ENCODE data around the gene KRT38. TPM values are rescaled to one million over a fixed set of nuclear protein-coding genes. Genes with fewer than 3 reads are reported as not detected.

The KRT38 gene
- total RNA-seq, 2 donors from 2014 or later = not detected

- Histone ChIP-seq H3K4me3 (no peak overlapping the region), H3K27me3 (replicated peaks; ENCODE audit: insufficient read depth) (no peaks in the 10 kb centered on the region), H3K27ac (no peak overlapping the region), H3K4me1 (replicated peaks) (peaks cover 3% of the 10 kb centered on the region), H3K9me3 (no peaks in the 10 kb centered on the region), H3K36me3 (no peaks in the 10 kb centered on the region)
- TF ChIP-seq, protein P1, sequence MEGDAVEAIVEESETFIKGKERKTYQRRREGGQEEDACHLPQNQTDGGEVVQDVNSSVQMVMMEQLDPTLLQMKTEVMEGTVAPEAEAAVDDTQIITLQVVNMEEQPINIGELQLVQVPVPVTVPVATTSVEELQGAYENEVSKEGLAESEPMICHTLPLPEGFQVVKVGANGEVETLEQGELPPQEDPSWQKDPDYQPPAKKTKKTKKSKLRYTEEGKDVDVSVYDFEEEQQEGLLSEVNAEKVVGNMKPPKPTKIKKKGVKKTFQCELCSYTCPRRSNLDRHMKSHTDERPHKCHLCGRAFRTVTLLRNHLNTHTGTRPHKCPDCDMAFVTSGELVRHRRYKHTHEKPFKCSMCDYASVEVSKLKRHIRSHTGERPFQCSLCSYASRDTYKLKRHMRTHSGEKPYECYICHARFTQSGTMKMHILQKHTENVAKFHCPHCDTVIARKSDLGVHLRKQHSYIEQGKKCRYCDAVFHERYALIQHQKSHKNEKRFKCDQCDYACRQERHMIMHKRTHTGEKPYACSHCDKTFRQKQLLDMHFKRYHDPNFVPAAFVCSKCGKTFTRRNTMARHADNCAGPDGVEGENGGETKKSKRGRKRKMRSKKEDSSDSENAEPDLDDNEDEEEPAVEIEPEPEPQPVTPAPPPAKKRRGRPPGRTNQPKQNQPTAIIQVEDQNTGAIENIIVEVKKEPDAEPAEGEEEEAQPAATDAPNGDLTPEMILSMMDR (IDR thresholded peaks at IDR 0.05) = no peak
- TF ChIP-seq POLR2AphosphoS5 (IDR thresholded peaks at IDR 0.05) (no peak), POLR2A (IDR thresholded peaks at IDR 0.05) (no peak)
- WGBS = 69% methylated on average over 7 of the region's 7 CpGs
- no peak for DNase-seq (ENCODE audit: low spot score)
- intact Hi-C loops (cut with DNase I) = no loop called here
Observed at GRCh38 chr17:41418116-41418860, 22.5 kb downstream of the KRT38 start.

DNA sequence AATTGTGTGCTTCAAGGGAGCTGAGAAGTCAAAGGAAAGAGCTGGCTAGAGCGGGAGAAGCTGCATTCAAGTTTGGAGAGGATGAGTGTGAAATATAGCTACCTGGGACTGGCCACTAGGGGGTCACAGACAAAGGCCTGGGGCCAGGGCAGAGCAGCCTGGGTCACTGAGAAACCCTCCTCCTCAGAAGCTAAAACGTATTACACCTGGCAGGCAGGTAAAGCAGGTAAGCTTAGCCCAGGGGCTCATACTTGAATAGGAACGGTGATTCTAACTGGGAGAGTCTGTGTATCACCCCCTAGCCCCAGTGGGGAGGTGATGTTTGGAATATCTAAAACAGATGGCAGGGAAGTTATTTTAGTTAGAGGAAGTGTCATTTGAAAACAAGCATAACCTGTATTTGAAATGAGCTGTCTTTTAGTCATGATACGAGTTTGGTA, 23.2 kb downstream of the KRT38 start:
- DNase-seq (ENCODE audit: low spot score) = no peak
- no peak overlapping the region for H3K27ac ChIP-seq
- 52% methylated on average over 4 of the region's 4 CpGs for WGBS
- H3K36me3 ChIP-seq = no peaks in the 10 kb centered on the region
- H3K4me3 ChIP-seq = no peak overlapping the region
- H3K27me3 ChIP-seq (replicated peaks; ENCODE audit: insufficient read depth) = no peaks in the 10 kb centered on the region
- intact Hi-C loops (cut with DNase I) = no loop called here
- no peaks in the 10 kb centered on the region for H3K9me3 ChIP-seq
- H3K4me1 ChIP-seq (replicated peaks) = peaks cover 3% of the 10 kb centered on the region
- TF ChIP-seq POLR2AphosphoS5 (IDR thresholded peaks at IDR 0.05) (no peak), POLR2A (IDR thresholded peaks at IDR 0.05) (no peak)
- TF ChIP-seq, protein P1 (IDR thresholded peaks at IDR 0.05) = peak in 1 of 4 experiments; percentile 32

GRCh38 chr17:41417127-41417526, 23.7 kb downstream of the KRT38 start:
- WGBS = 95% methylated on average over 6 of the region's 6 CpGs

DNA sequence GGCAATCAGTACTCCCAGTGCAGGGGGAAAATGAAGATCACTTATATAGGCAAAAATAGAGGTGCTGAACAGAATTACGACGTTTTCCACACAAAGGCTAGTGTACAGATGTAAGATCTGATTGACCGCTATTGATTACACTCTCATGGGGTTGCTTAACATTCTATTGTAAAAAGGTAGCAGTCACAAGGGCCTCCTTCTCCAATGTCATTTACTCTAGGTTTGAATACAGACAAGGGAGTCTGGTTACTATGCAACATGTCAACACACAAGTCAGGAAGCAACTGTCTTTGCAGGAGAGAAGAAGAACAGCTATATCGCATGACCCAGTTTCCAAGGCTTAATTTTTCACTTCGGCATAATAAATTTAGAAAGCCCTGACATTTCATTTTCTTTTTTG, 24.3 kb downstream of the KRT38 start:
- TF ChIP-seq POLR2A (IDR thresholded peaks at IDR 0.05) (no peak), POLR2AphosphoS5 (IDR thresholded peaks at IDR 0.05) (no peak)
- TF ChIP-seq, protein P1 (IDR thresholded peaks at IDR 0.05) = no peak
- 90% methylated on average over 5 of the region's 5 CpGs for WGBS
- Histone ChIP-seq H3K27me3 (replicated peaks; ENCODE audit: insufficient read depth) (no peaks in the 10 kb centered on the region), H3K4me3 (no peak overlapping the region), H3K36me3 (no peaks in the 10 kb centered on the region), H3K27ac (no peak overlapping the region), H3K9me3 (no peaks in the 10 kb centered on the region), H3K4me1 (replicated peaks) (peaks cover 3% of the 10 kb centered on the region)
- intact Hi-C loops (cut with DNase I) = no loop called here
- DNase-seq (ENCODE audit: low spot score) = no peak

More at GRCh38 chr17:41417127-41417526, 23.7 kb downstream of the KRT38 start:
- Histone ChIP-seq H3K4me3 (no peak overlapping the region), H3K9me3 (no peaks in the 10 kb centered on the region), H3K36me3 (no peaks in the 10 kb centered on the region), H3K27me3 (replicated peaks; ENCODE audit: insufficient read depth) (no peaks in the 10 kb centered on the region), H3K27ac (no peak overlapping the region), H3K4me1 (replicated peaks) (peaks cover 3% of the 10 kb centered on the region)
- intact Hi-C loops (cut with DNase I) = no loop called here
- DNase-seq (ENCODE audit: low spot score) = no peak
- TF ChIP-seq POLR2A (IDR thresholded peaks at IDR 0.05) = no peak
- TF ChIP-seq POLR2AphosphoS5 (IDR thresholded peaks at IDR 0.05) = no peak
- TF ChIP-seq, protein P1 (IDR thresholded peaks at IDR 0.05) = no peak

GRCh38 chr17:41415833-41416335, 24.9 kb downstream of the KRT38 start:
- intact Hi-C loops (cut with DNase I) = no loop called here
- DNase-seq (ENCODE audit: low spot score) = no peak
- no peaks in the 10 kb centered on the region for H3K36me3 ChIP-seq
- H3K27ac ChIP-seq = no peak overlapping the region
- peaks cover 3% of the 10 kb centered on the region for H3K4me1 ChIP-seq (replicated peaks)
- no peaks in the 10 kb centered on the region for H3K9me3 ChIP-seq
- no peak overlapping the region for H3K4me3 ChIP-seq
- 67% methylated on average over 3 of the region's 3 CpGs for WGBS
- TF ChIP-seq POLR2A (IDR thresholded peaks at IDR 0.05) (no peak), POLR2AphosphoS5 (IDR thresholded peaks at IDR 0.05) (peak; percentile 18)
- TF ChIP-seq, protein P1 (IDR thresholded peaks at IDR 0.05) = no peak
- H3K27me3 ChIP-seq (replicated peaks; ENCODE audit: insufficient read depth) = no peaks in the 10 kb centered on the region
